ENCODE data around the gene KRT86. TPM values are rescaled to one million over a fixed set of nuclear protein-coding genes. Genes with fewer than 3 reads are reported as not detected.

KRT86 gene
- total and polyA plus RNA-seq, 2 donors (not counting 1 experiment from before 2014, with no cell fraction given) = not detected

GRCh38 chr12:52280796-52281560, 6.5 kb downstream of the KRT86 start:
- no peak for ATAC-seq (ENCODE audit: low read depth)
- Histone ChIP-seq H4K20me1 (ENCODE audit: control insufficient read depth, insufficient read depth, low read length, poor library complexity, severe bottlenecking) (no peaks in the 10 kb centered on the region), H3K4me1 (ENCODE audit: control insufficient read depth in 2 of 2, insufficient read depth in 2 of 2, low read length in 2 of 2) (peaks cover 4% of the 10 kb centered on the region in 2 donors), H3K9me3 (ENCODE audit: control extremely low read depth in 1 of 3, control insufficient read depth in 2 of 3, insufficient read depth in 1 of 3, low read length in 2 of 3) (no peaks in the 10 kb centered on the region), H3K9ac (ENCODE audit: low read length) (no peak overlapping the region), H3K4me3 (ENCODE audit: control extremely low read depth in 1 of 5, extremely low read depth in 1 of 5, insufficient read depth in 1 of 5, low read depth in 2 of 5, low read length in 4 of 5) (no peak overlapping the region), H3K4me2 (replicated peaks; ENCODE audit: low read depth, low read length, poor library complexity, severe bottlenecking) (no peak overlapping the region), H3K27ac (ENCODE audit: low read length in 2 of 2) (no peak overlapping the region), H2AFZ (ENCODE audit: insufficient read depth, low read depth, low read length, poor library complexity, severe bottlenecking) (no peak overlapping the region), H3K79me2 (ENCODE audit: control insufficient read depth, insufficient read depth, low read length) (no peaks in the 10 kb centered on the region), H3K36me3 (replicated peaks in 1 of 2; ENCODE audit: control extremely low read depth in 1 of 2, control insufficient read depth in 1 of 2, extremely low read depth in 1 of 2, insufficient read depth in 2 of 2, low read length in 1 of 2) (no peaks in the 10 kb centered on the region), H3K27me3 (replicated peaks in 1 of 4; ENCODE audit: control extremely low read depth in 1 of 4, control insufficient read depth in 3 of 4, insufficient read depth in 4 of 4, low read length in 3 of 4) (peaks cover 0 to 23% (median 5%) of the 10 kb centered on the region in 4 experiments)
- H3K4me1 Mint-ChIP-seq = peaks cover 6% of the 10 kb centered on the region
- intact Hi-C loops (cut with micrococcal nuclease) = no loop called here
- no peak overlapping the region for H3K27ac Mint-ChIP-seq
- H3K4me3 Mint-ChIP-seq = no peak overlapping the region
- H3K27me3 Mint-ChIP-seq = peaks cover 46% of the 10 kb centered on the region
- DNase-seq = no peak
- no peak for TF ChIP-seq EZH2 (IDR thresholded peaks at IDR 0.05; ENCODE audit: borderline replicate concordance, insufficient read depth, low read depth, low read length, poor library complexity, severe bottlenecking)
- TF ChIP-seq, protein P1, sequence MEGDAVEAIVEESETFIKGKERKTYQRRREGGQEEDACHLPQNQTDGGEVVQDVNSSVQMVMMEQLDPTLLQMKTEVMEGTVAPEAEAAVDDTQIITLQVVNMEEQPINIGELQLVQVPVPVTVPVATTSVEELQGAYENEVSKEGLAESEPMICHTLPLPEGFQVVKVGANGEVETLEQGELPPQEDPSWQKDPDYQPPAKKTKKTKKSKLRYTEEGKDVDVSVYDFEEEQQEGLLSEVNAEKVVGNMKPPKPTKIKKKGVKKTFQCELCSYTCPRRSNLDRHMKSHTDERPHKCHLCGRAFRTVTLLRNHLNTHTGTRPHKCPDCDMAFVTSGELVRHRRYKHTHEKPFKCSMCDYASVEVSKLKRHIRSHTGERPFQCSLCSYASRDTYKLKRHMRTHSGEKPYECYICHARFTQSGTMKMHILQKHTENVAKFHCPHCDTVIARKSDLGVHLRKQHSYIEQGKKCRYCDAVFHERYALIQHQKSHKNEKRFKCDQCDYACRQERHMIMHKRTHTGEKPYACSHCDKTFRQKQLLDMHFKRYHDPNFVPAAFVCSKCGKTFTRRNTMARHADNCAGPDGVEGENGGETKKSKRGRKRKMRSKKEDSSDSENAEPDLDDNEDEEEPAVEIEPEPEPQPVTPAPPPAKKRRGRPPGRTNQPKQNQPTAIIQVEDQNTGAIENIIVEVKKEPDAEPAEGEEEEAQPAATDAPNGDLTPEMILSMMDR (IDR thresholded peaks at IDR 0.05) = no peak
- POLR2A ChIA-PET = no interaction called here
- WGBS (ENCODE audit: insufficient coverage) = 93% methylated on average over 2 of the region's 4 CpGs
- H3K9me3 Mint-ChIP-seq (ENCODE audit: insufficient read depth) = no peaks in the 10 kb centered on the region
- CTCF ChIA-PET = interaction anchor here (0.8 to 1.3 kb wide), 3 partner anchors 11 to 36 kb away, joined by 3 read pairs; no protein-coding TSS in a partner anchor

DNA sequence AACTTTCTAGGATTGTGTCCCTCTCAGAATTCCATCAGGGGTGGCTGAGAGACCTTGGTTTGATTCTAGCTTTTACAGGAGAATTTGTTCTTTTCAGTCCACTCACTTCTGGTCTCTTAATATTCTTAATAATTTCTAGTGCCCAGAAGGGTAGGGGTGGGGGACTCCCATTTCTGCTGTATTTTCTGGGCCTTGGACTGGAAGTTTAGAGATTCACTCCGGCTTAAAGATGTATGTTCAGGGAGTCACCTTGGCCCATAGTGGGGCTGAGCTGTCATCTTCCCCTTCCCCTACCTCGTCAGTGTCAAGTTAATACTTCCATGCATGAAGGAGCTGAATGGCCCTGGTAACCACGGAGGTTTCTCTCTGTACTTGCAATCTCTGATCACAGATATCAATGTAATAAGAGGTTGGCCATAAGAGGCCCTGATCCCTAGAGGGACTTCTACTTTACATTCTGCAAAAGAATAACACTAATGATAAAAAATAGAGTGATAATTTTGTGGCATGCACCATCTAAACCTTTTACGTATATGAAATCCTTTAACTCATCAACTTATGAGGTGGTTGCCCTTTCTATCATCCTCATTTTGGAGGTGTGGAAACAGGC, 10.2 kb downstream of the KRT86 start:
- Histone ChIP-seq H3K4me2 (replicated peaks; ENCODE audit: low read depth, low read length, poor library complexity, severe bottlenecking) (no peak overlapping the region), H3K9ac (ENCODE audit: low read length) (no peak overlapping the region), H3K27me3 (replicated peaks in 1 of 4; ENCODE audit: control extremely low read depth in 1 of 4, control insufficient read depth in 3 of 4, insufficient read depth in 4 of 4, low read length in 3 of 4) (peaks cover 0 to 7% (median 0%) of the 10 kb centered on the region in 4 experiments), H3K79me2 (ENCODE audit: control insufficient read depth, insufficient read depth, low read length) (no peaks in the 10 kb centered on the region), H3K4me3 (ENCODE audit: control extremely low read depth in 1 of 5, extremely low read depth in 1 of 5, insufficient read depth in 1 of 5, low read depth in 2 of 5, low read length in 4 of 5) (no peak overlapping the region), H3K27ac (ENCODE audit: low read length in 2 of 2) (no peak overlapping the region), H3K9me3 (ENCODE audit: control extremely low read depth in 1 of 3, control insufficient read depth in 2 of 3, insufficient read depth in 1 of 3, low read length in 2 of 3) (no peaks in the 10 kb centered on the region), H3K4me1 (ENCODE audit: control insufficient read depth in 2 of 2, insufficient read depth in 2 of 2, low read length in 2 of 2) (no peaks in the 10 kb centered on the region), H4K20me1 (ENCODE audit: control insufficient read depth, insufficient read depth, low read length, poor library complexity, severe bottlenecking) (no peaks in the 10 kb centered on the region), H3K36me3 (replicated peaks in 1 of 2; ENCODE audit: control extremely low read depth in 1 of 2, control insufficient read depth in 1 of 2, extremely low read depth in 1 of 2, insufficient read depth in 2 of 2, low read length in 1 of 2) (no peaks in the 10 kb centered on the region), H2AFZ (ENCODE audit: insufficient read depth, low read depth, low read length, poor library complexity, severe bottlenecking) (no peak overlapping the region)
- Mint-ChIP-seq H3K4me1 (no peaks in the 10 kb centered on the region), H3K27me3 (peaks cover 17% of the 10 kb centered on the region), H3K4me3 (no peak overlapping the region), H3K9me3 (ENCODE audit: insufficient read depth) (no peaks in the 10 kb centered on the region), H3K27ac (no peak overlapping the region)
- no peak for TF ChIP-seq EZH2 (IDR thresholded peaks at IDR 0.05; ENCODE audit: borderline replicate concordance, insufficient read depth, low read depth, low read length, poor library complexity, severe bottlenecking)
- POLR2A ChIA-PET = no interaction called here
- CTCF ChIA-PET = no interaction called here
- ATAC-seq (ENCODE audit: low read depth) = no peak
- intact Hi-C loops (cut with micrococcal nuclease) = no loop called here
- DNase-seq = no peak
- 100% methylated on average over 1 of the region's 4 CpGs for WGBS (ENCODE audit: insufficient coverage)
